Fibroblast of lung (primary cell): Measurements from ENCODE around the gene EIF1. TPM values are rescaled to one million over a fixed set of nuclear protein-coding genes. Genes with fewer than 3 reads are reported as not detected.

Experiments used
- DNase-seq, 2 donors: peaks; one replicate each; pipeline versions ENCODE4 v3.0.0 to v3.0.0-alpha.2; 2010; ENCODE audit warnings: low read depth in 2 of 2
- H2AFZ ChIP-seq: 2 replicates; pipeline ENCODE4 v1.5.1; 2012; ENCODE audit warnings: low read length, control low read depth, inconsistent platforms
- H3K27ac ChIP-seq: 2 replicates; pipeline ENCODE4 v1.5.1; 2011; ENCODE audit warnings: low read length, control low read depth; ENCODE audit not compliant: insufficient read depth
- H3K27me3 ChIP-seq: 2 replicates; pipeline ENCODE4 v1.5.1; 2011; ENCODE audit warnings: mild to moderate bottlenecking, low read length; ENCODE audit not compliant: control insufficient read depth, insufficient read depth
- H3K36me3 ChIP-seq: 2 replicates; pipeline ENCODE4 v1.5.1; 2011; ENCODE audit warnings: low read length; ENCODE audit not compliant: control insufficient read depth, insufficient read depth
- H3K4me1 ChIP-seq: 2 replicates; pipeline ENCODE4 v1.5.1; 2011; ENCODE audit warnings: low read length; ENCODE audit not compliant: control insufficient read depth, insufficient read depth; ENCODE audit errors: extremely low read depth
- H3K4me2 ChIP-seq: 2 replicates; pipeline ENCODE4 v1.5.1; 2011; ENCODE audit warnings: low read length, control low read depth; ENCODE audit not compliant: insufficient read depth; ENCODE audit errors: extremely low read depth
- H3K4me3 ChIP-seq, 4 experiments: fragments of 200-600 bp in 1 of 4; sonication (generic) in 1 of 4; replicated peaks in 1 of 4; 2 replicates each; pipeline ENCODE4 v1.5.1; 2011 to 2016; ENCODE audit warnings: low read length in 4 of 4, low read depth in 3 of 4, mild to moderate bottlenecking in 3 of 4, control low read depth in 2 of 4, inconsistent platforms in 1 of 4, mixed read lengths in 1 of 4; ENCODE audit not compliant: insufficient read depth in 1 of 4; ENCODE audit errors: control extremely low read depth in 1 of 4
- H3K79me2 ChIP-seq: 2 replicates; pipeline ENCODE4 v1.5.1; 2012; ENCODE audit warnings: mild to moderate bottlenecking, low read length, inconsistent platforms; ENCODE audit not compliant: control insufficient read depth, insufficient read depth
- H3K9ac ChIP-seq: 2 replicates; pipeline ENCODE4 v1.5.1; 2011; ENCODE audit warnings: mild to moderate bottlenecking, low read length, control low read depth; ENCODE audit not compliant: insufficient read depth
- H3K9me3 ChIP-seq: 2 replicates; pipeline ENCODE4 v1.5.1; 2012; ENCODE audit warnings: low read depth, low read length; ENCODE audit not compliant: control insufficient read depth, insufficient read depth
- H4K20me1 ChIP-seq: 2 replicates; pipeline ENCODE4 v1.5.1; 2011; ENCODE audit warnings: low read length; ENCODE audit not compliant: control insufficient read depth, insufficient read depth; ENCODE audit errors: extremely low read depth
- EZH2 ChIP-seq: IDR thresholded peaks from 2 replicates; pipeline ENCODE4 v1.5.1; 2012; ENCODE audit warnings: low read length, control low read depth, mild to moderate bottlenecking; ENCODE audit errors: missing control alignments
- polyA plus RNA-seq, 2 donors: library from polyadenylated mRNA; depleted of rRNA in 1 of 2; stranded (reverse) in 1 of 2; unstranded in 1 of 2; fragments of >200 nt; gene quantifications; 2 replicates each; pipeline ENCODE4 v1.2.1, GENCODE V29; 2011 to 2012; ENCODE audit warnings: missing spikeins in 1 of 2
- total RNA-seq: library from RNA; depleted of rRNA; stranded (reverse); fragments of >200 nt; gene quantifications from 2 replicates; pipeline ENCODE4 v1.2.1, GENCODE V29; 2014
- TF ChIP-seq, protein P1 (sequence below), 2 donors: IDR thresholded peaks in 1 of 2; conservative IDR thresholded peaks in 1 of 2; 1 replicate in 1 of 2; 2 replicates in 1 of 2; pipeline ENCODE4 v1.5.1; 2011 to 2012; ENCODE audit warnings: low read length in 2 of 2, control low read depth in 1 of 2, inconsistent platforms in 1 of 2, low read depth in 1 of 2, mild to moderate bottlenecking in 1 of 2

Gene EIF1
- total and polyA plus RNA-seq, 2 donors (not counting 1 experiment from before 2014, with no cell fraction given): 145 to 256 TPM

DNA sequence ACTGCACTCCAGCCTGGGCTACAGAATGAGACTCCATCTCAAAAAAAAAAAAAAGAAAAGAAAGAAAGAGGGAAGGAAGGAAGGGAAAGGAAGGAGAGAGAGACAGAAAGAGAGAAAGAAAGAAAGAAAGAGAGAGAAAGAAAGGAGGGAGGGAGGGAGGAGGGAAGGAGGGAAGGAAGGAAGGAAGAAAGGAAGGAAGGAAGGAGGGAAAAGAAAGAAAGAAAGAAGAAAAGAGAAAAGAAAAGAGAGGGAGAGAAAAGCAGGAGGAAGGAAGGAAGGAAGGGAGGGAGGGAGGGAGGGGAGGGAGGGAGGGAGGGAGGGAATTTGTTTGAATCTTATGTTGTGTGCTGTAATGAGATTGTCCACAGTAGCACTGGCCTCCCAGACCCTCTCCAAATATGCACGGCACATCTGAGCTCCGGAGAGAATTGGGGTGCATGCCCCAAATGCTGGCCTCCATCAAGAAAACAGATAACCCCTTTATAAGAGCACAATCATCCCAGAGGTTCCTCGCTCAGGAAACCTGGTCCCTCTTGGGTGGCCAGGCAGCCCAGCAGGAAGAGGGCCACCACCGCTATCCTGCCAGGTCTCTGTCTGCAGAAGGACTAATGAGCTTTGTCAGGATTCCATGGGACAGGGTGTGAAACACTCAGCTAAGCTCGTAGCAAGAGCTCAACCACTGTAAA lies 8.8 kb upstream of the EIF1 start:
- no peaks in the 10 kb centered on the region for H3K36me3 ChIP-seq
- H3K4me1 ChIP-seq: no peaks in the 10 kb centered on the region
- no peak overlapping the region for H3K4me2 ChIP-seq
- H3K27ac ChIP-seq: no peak overlapping the region
- no peaks in the 10 kb centered on the region for H3K9me3 ChIP-seq
- H3K4me3 ChIP-seq: no peak overlapping the region
- no peak overlapping the region for H2AFZ ChIP-seq
- H4K20me1 ChIP-seq: no peaks in the 10 kb centered on the region
- DNase-seq: no peak
- TF ChIP-seq EZH2: no peak
- TF ChIP-seq, protein P1, sequence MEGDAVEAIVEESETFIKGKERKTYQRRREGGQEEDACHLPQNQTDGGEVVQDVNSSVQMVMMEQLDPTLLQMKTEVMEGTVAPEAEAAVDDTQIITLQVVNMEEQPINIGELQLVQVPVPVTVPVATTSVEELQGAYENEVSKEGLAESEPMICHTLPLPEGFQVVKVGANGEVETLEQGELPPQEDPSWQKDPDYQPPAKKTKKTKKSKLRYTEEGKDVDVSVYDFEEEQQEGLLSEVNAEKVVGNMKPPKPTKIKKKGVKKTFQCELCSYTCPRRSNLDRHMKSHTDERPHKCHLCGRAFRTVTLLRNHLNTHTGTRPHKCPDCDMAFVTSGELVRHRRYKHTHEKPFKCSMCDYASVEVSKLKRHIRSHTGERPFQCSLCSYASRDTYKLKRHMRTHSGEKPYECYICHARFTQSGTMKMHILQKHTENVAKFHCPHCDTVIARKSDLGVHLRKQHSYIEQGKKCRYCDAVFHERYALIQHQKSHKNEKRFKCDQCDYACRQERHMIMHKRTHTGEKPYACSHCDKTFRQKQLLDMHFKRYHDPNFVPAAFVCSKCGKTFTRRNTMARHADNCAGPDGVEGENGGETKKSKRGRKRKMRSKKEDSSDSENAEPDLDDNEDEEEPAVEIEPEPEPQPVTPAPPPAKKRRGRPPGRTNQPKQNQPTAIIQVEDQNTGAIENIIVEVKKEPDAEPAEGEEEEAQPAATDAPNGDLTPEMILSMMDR (conservative IDR thresholded peaks at IDR 0.05 in 1 of 2, IDR thresholded peaks at IDR 0.05 in 1 of 2; ENCODE audit: low read depth in 1 of 2, low read length in 2 of 2): no peak
- H3K79me2 ChIP-seq: no peaks in the 10 kb centered on the region
- peaks cover 7% of the 10 kb centered on the region for H3K27me3 ChIP-seq
- no peak overlapping the region for H3K9ac ChIP-seq

DNA sequence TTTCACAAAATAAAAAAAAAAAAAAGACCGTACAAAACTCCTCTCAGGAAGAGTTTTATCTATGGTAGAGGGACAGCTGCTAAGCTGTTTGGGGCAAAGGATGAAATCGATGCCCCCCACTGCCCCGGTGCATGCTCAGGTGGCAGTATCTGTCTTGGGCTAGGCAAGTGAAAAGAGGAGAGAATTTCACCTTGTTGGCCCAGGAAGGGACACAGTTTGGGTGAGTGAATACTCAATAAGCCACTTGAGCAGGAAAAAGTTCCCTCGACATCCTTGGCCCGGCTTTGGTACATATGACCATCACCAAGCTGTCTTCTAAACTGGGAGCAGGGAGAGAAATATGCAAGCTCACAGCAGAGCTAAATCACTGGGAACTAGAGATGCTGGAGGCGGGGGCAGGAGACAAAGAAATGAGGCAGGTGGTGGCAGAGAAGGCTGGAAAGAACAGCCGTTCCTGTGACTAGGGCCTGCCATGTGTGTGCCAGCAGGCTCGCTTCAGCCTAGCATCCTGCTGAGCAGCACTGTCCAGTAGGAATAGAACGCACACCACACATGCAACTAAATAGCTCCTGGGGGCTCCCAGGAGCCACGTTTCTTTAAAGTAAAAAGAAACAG lies 8.2 kb upstream of the EIF1 start:
- Histone ChIP-seq H4K20me1 (no peaks in the 10 kb centered on the region), H3K9ac (no peak overlapping the region), H3K9me3 (no peaks in the 10 kb centered on the region), H3K79me2 (no peaks in the 10 kb centered on the region), H3K4me2 (no peak overlapping the region), H3K4me1 (no peaks in the 10 kb centered on the region), H3K36me3 (no peaks in the 10 kb centered on the region), H3K4me3 (no peak overlapping the region), H2AFZ (no peak overlapping the region), H3K27ac (no peak overlapping the region), H3K27me3 (peaks cover 7% of the 10 kb centered on the region)
- no peak for DNase-seq
- TF ChIP-seq EZH2: no peak
- TF ChIP-seq, protein P1 (conservative IDR thresholded peaks at IDR 0.05 in 1 of 2, IDR thresholded peaks at IDR 0.05 in 1 of 2; ENCODE audit: low read depth in 1 of 2, low read length in 2 of 2): no peak

DNA sequence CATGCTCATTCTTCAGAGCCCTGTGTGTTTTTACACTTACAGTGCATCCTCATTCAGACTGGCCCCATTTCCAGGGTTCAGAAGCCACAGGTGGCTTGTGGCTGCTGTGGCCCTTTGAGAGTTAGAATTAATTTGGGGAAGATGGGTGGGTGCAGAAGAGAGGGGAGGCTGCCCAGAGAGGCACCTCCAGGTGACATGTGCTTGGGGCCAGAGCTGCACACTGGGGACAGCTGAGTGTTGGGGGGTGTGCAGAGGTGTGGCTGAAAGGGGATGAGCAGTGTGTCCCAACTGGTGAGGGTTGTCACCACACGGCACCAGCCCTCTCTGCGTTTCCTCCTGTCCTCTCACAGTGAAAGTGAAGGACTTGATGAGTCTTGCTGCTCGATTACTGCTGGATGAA lies 6.9 kb upstream of the EIF1 start:
- no peaks in the 10 kb centered on the region for H3K36me3 ChIP-seq
- no peak for DNase-seq
- H3K4me2 ChIP-seq: no peak overlapping the region
- H3K9ac ChIP-seq: no peak overlapping the region
- no peak overlapping the region for H3K27ac ChIP-seq
- H3K79me2 ChIP-seq: no peaks in the 10 kb centered on the region
- TF ChIP-seq, protein P1 (conservative IDR thresholded peaks at IDR 0.05 in 1 of 2, IDR thresholded peaks at IDR 0.05 in 1 of 2; ENCODE audit: low read depth in 1 of 2, low read length in 2 of 2): no peak
- TF ChIP-seq EZH2: no peak
- no peaks in the 10 kb centered on the region for H3K9me3 ChIP-seq
- no peak overlapping the region for H2AFZ ChIP-seq
- H3K27me3 ChIP-seq: peaks cover 7% of the 10 kb centered on the region
- no peak overlapping the region for H3K4me3 ChIP-seq
- no peaks in the 10 kb centered on the region for H3K4me1 ChIP-seq
- no peaks in the 10 kb centered on the region for H4K20me1 ChIP-seq
